Measurements from ENCODE around the gene SVIL.

DNA sequence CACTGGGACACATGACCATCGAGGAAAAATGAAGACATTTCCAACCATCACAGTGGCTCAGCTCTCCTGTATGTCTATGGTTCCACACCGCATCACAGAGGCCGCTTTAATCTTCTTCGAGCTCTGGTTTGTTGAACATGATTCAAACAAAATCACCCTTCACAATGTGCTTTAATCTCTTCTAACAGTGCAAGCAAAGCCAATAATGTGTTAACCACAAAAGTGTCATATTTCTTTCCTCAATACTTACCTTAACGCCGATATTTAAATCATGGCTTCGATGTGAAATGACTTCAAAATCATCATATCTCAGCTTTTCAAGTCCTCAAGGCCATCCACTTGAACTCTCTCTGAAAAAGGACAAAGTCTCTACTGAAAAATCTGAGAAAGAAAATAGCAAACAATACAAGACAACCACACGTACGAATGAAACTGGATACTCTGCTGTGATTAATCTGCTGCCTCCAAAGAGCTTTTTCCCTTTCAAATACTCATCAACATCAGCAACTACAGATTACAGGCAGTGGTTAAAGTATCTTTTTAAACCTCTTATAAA lies 23.0 kb upstream of the SVIL start:
- TF ChIP-seq, protein P1, sequence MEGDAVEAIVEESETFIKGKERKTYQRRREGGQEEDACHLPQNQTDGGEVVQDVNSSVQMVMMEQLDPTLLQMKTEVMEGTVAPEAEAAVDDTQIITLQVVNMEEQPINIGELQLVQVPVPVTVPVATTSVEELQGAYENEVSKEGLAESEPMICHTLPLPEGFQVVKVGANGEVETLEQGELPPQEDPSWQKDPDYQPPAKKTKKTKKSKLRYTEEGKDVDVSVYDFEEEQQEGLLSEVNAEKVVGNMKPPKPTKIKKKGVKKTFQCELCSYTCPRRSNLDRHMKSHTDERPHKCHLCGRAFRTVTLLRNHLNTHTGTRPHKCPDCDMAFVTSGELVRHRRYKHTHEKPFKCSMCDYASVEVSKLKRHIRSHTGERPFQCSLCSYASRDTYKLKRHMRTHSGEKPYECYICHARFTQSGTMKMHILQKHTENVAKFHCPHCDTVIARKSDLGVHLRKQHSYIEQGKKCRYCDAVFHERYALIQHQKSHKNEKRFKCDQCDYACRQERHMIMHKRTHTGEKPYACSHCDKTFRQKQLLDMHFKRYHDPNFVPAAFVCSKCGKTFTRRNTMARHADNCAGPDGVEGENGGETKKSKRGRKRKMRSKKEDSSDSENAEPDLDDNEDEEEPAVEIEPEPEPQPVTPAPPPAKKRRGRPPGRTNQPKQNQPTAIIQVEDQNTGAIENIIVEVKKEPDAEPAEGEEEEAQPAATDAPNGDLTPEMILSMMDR (IDR thresholded peaks at IDR 0.05): no peak
- TF ChIP-seq POLR2A (IDR thresholded peaks at IDR 0.05): no peak

All from heart left ventricle (tissue), 13 donors.